ENCODE data around the gene GPHB5. TPM values are rescaled to one million over a fixed set of nuclear protein-coding genes. Genes with fewer than 3 reads are reported as not detected.
A peak's percentile ranks its signal among the peaks of the same experiment; 100 is the strongest.
"Not testable (repeated sequence)": the region's sequence is repeated elsewhere in the genome, so short reads cannot be mapped to it uniquely, and the experiment has no call there.

Gene GPHB5
- total RNA-seq (2014; rRNA removed; shearing (Covaris generic)), result not detected in 2 replicates

GRCh38 chr14:63318835-63319234 is at the start of gene GPHB5:
TSS of gene GPHB5 (minus strand) at chr14:63318935. CDS start at chr14:63317849, 1,086 bp downstream.
- DNase-seq (ENCODE audit: low spot score), result no peak
- in situ Hi-C loops (cut with HindIII; ENCODE audit: low sequenced_read_pairs), result no loop called here

GRCh38 chr14:63367742-63368364 is 49.1 kb upstream of the GPHB5 start:
- in situ Hi-C loops (cut with HindIII; ENCODE audit: low sequenced_read_pairs), result no loop called here
- DNase-seq (ENCODE audit: low spot score), result no peak

- in situ Hi-C loops (cut with HindIII; ENCODE audit: low sequenced_read_pairs), result no loop called here
- no peak for DNase-seq (ENCODE audit: low spot score)
These were observed 43.7 kb upstream of the GPHB5 start for GRCh38 chr14:63362389-63362819.

GRCh38 chr14:63361790-63362189 is 43.1 kb upstream of the GPHB5 start:
- in situ Hi-C loops (cut with HindIII; ENCODE audit: low sequenced_read_pairs), result no loop called here
- no peak for DNase-seq (ENCODE audit: low spot score)

- in situ Hi-C loops (cut with HindIII; ENCODE audit: low sequenced_read_pairs), result no loop called here
- DNase-seq (ENCODE audit: low spot score), result no peak
These were observed 39.1 kb upstream of the GPHB5 start for GRCh38 chr14:63357841-63358240.

GRCh38 chr14:63345826-63346225 is 27.1 kb upstream of the GPHB5 start:
- in situ Hi-C loops (cut with HindIII; ENCODE audit: low sequenced_read_pairs), result no loop called here
- DNase-seq (ENCODE audit: low spot score), result no peak

GRCh38 chr14:63344336-63344735 is 25.6 kb upstream of the GPHB5 start:
- in situ Hi-C loops (cut with HindIII; ENCODE audit: low sequenced_read_pairs), result no loop called here
- DNase-seq (ENCODE audit: low spot score), result no peak

- no peak for DNase-seq (ENCODE audit: low spot score)
- in situ Hi-C loops (cut with HindIII; ENCODE audit: low sequenced_read_pairs), result no loop called here
These were observed 25.1 kb upstream of the GPHB5 start for GRCh38 chr14:63343878-63344277.

GRCh38 chr14:63342371-63342770 is 23.6 kb upstream of the GPHB5 start:
- DNase-seq (ENCODE audit: low spot score), result no peak
- in situ Hi-C loops (cut with HindIII; ENCODE audit: low sequenced_read_pairs), result no loop called here

GRCh38 chr14:63328787-63329737 is 10.3 kb upstream of the GPHB5 start:
- DNase-seq (ENCODE audit: low spot score), result no peak
- in situ Hi-C loops (cut with HindIII; ENCODE audit: low sequenced_read_pairs), result no loop called here

GRCh38 chr14:63326840-63327239 is 8.1 kb upstream of the GPHB5 start:
- in situ Hi-C loops (cut with HindIII; ENCODE audit: low sequenced_read_pairs), result no loop called here
- DNase-seq (ENCODE audit: low spot score), result no peak

GRCh38 chr14:63322897-63323573 is 4.3 kb upstream of the GPHB5 start:
- in situ Hi-C loops (cut with HindIII; ENCODE audit: low sequenced_read_pairs), result no loop called here
- no peak for DNase-seq (ENCODE audit: low spot score)

GRCh38 chr14:63322472-63322871 is 3.7 kb upstream of the GPHB5 start:
- in situ Hi-C loops (cut with HindIII; ENCODE audit: low sequenced_read_pairs), result no loop called here
- no peak for DNase-seq (ENCODE audit: low spot score)

- DNase-seq (ENCODE audit: low spot score), result peak; percentile 2
- in situ Hi-C loops (cut with HindIII; ENCODE audit: low sequenced_read_pairs), result no loop called here
These were observed 9.9 kb downstream of the GPHB5 start for GRCh38 chr14:63308723-63309317.

GRCh38 chr14:63304429-63304828 is 14.3 kb downstream of the GPHB5 start:
- DNase-seq (ENCODE audit: low spot score); in situ Hi-C loops (cut with HindIII; ENCODE audit: low sequenced_read_pairs): not testable (repeated sequence)

- in situ Hi-C loops (cut with HindIII; ENCODE audit: low sequenced_read_pairs), result no loop called here
- no peak for DNase-seq (ENCODE audit: low spot score)
These were observed 16.7 kb downstream of the GPHB5 start for GRCh38 chr14:63301891-63302534.

GRCh38 chr14:63300854-63301253 is 17.9 kb downstream of the GPHB5 start:
- DNase-seq (ENCODE audit: low spot score), result no peak
- in situ Hi-C loops (cut with HindIII; ENCODE audit: low sequenced_read_pairs), result no loop called here

- in situ Hi-C loops (cut with HindIII; ENCODE audit: low sequenced_read_pairs), result no loop called here
- no peak for DNase-seq (ENCODE audit: low spot score)
These were observed 19.2 kb downstream of the GPHB5 start for GRCh38 chr14:63299351-63300110.
